Measurements from ENCODE around the gene RARA. TPM values are rescaled to one million over a fixed set of nuclear protein-coding genes. Genes with fewer than 3 reads are reported as not detected.

Gene RARA
- total RNA-seq, 2 donors from 2014 or later = 46.8 to 73.4 TPM

DNA sequence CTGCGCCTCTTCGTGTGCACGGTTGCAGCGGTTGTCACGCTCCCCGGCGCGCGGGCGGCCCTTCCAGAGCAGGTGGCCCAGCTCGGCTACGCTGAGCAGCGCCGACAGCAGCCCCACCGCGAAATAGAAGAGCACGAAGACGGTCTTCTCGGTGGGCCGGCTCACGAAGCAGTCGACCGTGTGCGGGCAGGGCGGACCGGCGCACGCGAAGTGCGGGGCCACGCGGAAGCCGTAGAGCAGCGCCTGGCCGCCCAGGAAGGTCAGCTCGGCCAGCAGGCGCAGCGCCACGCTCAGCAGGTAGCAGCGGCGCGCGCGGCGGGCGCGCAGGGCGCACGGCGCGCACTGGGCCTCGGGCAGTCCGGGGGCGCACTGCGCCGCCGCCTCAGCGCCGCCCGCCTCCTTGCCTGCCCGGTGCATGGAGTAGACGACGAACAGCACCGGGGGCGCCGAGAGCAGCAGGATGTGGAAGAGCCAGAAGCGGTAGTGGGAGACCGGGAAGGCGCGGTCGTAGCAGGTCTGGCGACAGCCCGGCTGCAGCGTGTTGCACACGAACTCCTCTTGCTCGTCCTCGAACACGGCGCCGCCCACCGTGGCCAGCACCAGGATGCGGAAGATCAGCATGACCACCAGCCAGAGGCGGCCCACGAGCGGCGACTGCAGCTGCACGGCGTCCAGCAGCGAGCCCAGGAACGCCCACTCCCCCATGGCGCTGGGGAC is 54.3 kb downstream of the RARA start:
- DNase-seq (ENCODE audit: low spot score) (no peak), ATAC-seq (ENCODE audit: insufficient number of reproducible peaks, low FRiP score, low read depth) (no peak)
- TF ChIP-seq, protein P1, sequence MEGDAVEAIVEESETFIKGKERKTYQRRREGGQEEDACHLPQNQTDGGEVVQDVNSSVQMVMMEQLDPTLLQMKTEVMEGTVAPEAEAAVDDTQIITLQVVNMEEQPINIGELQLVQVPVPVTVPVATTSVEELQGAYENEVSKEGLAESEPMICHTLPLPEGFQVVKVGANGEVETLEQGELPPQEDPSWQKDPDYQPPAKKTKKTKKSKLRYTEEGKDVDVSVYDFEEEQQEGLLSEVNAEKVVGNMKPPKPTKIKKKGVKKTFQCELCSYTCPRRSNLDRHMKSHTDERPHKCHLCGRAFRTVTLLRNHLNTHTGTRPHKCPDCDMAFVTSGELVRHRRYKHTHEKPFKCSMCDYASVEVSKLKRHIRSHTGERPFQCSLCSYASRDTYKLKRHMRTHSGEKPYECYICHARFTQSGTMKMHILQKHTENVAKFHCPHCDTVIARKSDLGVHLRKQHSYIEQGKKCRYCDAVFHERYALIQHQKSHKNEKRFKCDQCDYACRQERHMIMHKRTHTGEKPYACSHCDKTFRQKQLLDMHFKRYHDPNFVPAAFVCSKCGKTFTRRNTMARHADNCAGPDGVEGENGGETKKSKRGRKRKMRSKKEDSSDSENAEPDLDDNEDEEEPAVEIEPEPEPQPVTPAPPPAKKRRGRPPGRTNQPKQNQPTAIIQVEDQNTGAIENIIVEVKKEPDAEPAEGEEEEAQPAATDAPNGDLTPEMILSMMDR (IDR thresholded peaks at IDR 0.05) = no peak
- Histone ChIP-seq H3K9me3 (no peaks in the 10 kb centered on the region), H3K27ac (no peak overlapping the region), H3K36me3 (no peaks in the 10 kb centered on the region), H3K4me1 (ENCODE audit: control insufficient read depth in 1 of 2, low read depth in 2 of 2) (peaks cover 0 to 18% of the 10 kb centered on the region in 2 donors), H3K4me3 (peak overlapping the region; percentile 73), H3K27me3 (replicated peaks; ENCODE audit: insufficient read depth) (no peaks in the 10 kb centered on the region)

DNA sequence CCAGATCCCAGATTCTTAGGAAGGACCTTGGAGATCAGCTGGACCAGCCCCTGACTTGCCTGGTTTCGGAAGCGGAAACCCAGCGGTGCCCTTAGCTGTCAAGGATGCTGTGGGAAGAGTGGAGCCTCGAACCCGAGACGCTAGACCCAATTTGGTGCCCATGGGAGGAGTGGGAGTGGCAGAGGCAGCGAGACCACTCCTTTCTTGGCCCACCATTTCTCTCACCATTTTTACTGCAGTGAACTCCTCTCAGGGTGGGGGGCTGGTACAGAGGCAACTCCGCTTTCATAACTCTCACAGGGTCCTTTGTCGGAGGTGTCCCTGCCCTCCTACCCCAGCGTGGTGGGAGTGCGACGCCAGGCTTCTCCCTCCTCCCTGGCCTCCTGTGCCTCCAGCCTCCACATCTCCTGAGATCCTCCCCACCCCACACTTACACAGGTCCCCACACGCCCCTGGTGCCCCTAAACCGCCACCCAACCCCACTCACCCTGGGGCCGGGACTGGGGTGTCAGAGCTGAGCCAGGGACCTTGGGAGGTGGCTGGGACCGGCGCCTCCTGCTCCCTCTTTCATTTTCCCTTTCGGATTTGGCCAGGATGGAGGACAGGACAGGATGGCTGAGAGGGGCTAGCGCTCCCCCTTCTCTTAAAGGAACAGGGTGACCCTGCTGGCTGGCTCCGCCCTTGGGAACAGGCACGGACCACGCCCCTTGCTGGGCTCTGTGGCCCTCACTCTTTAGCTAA is 55.3 kb downstream of the RARA start, which contains the start of gene GJD3:
GJD3 (minus strand) TSS at position 617 of the 741 bp plus-strand sequence. CDS start 922 bp downstream, outside the sequence.
- H3K27ac ChIP-seq = no peak within 1 kb of the TSS
- no peak for DNase-seq (ENCODE audit: low spot score)
- no peak for ATAC-seq (ENCODE audit: insufficient number of reproducible peaks, low FRiP score, low read depth)
- no peaks in the 10 kb centered on the region for H3K36me3 ChIP-seq
- TF ChIP-seq, protein P1 (IDR thresholded peaks at IDR 0.05) = no peak
- peaks cover 0 to 12% of the 10 kb centered on the region in 2 donors for H3K4me1 ChIP-seq (ENCODE audit: control insufficient read depth in 1 of 2, low read depth in 2 of 2)
- H3K27me3 ChIP-seq (replicated peaks; ENCODE audit: insufficient read depth) = no peaks in the 10 kb centered on the region
- H3K9me3 ChIP-seq = no peaks in the 10 kb centered on the region
- peak within 1 kb of the TSS; percentile 73 for H3K4me3 ChIP-seq

DNA sequence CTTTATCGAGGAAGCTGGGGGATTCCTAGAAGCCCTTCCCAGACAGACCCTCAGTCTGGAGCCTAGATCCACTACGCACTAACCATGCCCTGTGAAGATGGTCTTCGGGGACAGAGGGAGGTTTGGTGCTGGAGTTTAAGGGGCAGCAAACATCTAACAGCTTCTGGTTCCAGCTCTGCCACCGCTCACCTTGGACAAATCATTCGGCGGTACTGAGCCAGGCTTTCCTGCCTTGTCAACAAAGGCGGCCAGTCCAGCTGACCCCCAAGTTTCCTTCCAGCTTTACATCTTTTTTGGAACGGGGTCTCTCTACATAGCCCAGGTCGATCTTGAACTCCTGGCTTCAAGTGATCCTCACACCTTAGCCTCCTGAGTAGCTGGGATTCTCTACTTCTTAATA is 55.9 kb downstream of the RARA start:
- ATAC-seq (ENCODE audit: insufficient number of reproducible peaks, low FRiP score, low read depth) (no peak), DNase-seq (ENCODE audit: low spot score) (no peak)
- TF ChIP-seq, protein P1 (IDR thresholded peaks at IDR 0.05) = no peak
- Histone ChIP-seq H3K4me1 (ENCODE audit: control insufficient read depth in 1 of 2, low read depth in 2 of 2) (peaks cover 0 to 12% of the 10 kb centered on the region in 2 donors), H3K4me3 (no peak overlapping the region), H3K27ac (no peak overlapping the region), H3K36me3 (no peaks in the 10 kb centered on the region), H3K9me3 (no peaks in the 10 kb centered on the region), H3K27me3 (replicated peaks; ENCODE audit: insufficient read depth) (no peaks in the 10 kb centered on the region)

DNA sequence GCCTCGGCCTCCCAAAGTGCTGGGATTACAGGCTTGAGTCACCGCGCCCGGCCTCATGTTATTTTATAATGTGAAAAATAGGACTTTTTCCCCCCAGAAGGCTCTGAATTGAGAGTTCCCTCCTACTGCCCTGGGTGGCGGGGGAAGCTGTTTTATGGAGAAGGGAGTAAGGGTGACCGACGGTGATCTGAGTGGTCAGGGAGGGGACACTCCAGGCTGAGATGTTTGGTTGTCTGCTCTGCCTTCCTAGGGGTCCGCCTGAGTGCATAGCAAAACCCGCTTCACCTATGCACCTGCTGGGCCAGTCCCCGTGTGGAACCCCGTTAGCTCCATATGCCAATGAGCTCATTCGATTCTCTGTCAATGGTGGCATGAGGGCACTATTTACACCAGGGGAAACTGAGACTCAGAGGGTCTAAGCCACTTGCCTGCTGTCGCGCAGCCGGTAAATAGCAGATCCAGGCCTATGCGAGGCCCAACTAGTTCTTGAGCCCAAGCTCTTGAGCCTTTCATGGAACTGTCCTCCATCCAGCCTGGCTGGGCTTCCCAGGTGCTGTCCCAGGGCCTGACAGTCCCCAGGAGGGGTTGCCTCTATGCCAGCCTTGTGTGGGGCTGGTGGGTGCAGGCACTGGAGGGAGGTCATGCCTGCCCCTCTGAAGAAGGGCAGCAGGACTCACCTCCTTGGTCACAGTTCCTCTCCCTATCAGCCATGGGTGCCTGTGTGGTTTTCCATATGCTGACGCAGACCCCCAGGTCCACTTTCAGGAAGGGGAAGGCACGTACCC is 57.3 kb downstream of the RARA start:
- Histone ChIP-seq H3K27ac (no peak overlapping the region), H3K4me1 (ENCODE audit: control insufficient read depth in 1 of 2, low read depth in 2 of 2) (peaks cover 0 to 12% of the 10 kb centered on the region in 2 donors), H3K4me3 (no peak overlapping the region), H3K36me3 (no peaks in the 10 kb centered on the region), H3K9me3 (no peaks in the 10 kb centered on the region), H3K27me3 (replicated peaks; ENCODE audit: insufficient read depth) (no peaks in the 10 kb centered on the region)
- TF ChIP-seq, protein P1 (IDR thresholded peaks at IDR 0.05) = no peak
- DNase-seq (ENCODE audit: low spot score) = no peak
- ATAC-seq (ENCODE audit: insufficient number of reproducible peaks, low FRiP score, low read depth) = no peak

Data from thoracic aorta (tissue), 2 donors.